ENCODE measurements around the gene LCP2.

GRCh38 chr5:170312301-170312595 lies 14.7 kb upstream of the LCP2 start:
- TF ChIP-seq CTCF (conservative IDR thresholded peaks at IDR 0.05 in 1 of 2, IDR thresholded peaks at IDR 0.05 in 1 of 2; ENCODE audit: extremely low read depth in 1 of 2, insufficient read depth in 1 of 2, low read depth in 1 of 2, low read length in 2 of 2) (no peak), EZH2 (IDR thresholded peaks at IDR 0.05; ENCODE audit: borderline replicate concordance, low read length) (no peak)
